ENCODE data around the gene KDM4B. TPM values are rescaled to one million over a fixed set of nuclear protein-coding genes. Genes with fewer than 3 reads are reported as not detected.
A peak's percentile ranks its signal among the peaks of the same experiment; 100 is the strongest.

The KDM4B gene
- total and polyA plus RNA-seq, 10 of the 15 experiments (the other 5 are each of a cell fraction or from before 2014, with no cell fraction given) = 0.47 to 49.6 (median 16.2) TPM

DNA sequence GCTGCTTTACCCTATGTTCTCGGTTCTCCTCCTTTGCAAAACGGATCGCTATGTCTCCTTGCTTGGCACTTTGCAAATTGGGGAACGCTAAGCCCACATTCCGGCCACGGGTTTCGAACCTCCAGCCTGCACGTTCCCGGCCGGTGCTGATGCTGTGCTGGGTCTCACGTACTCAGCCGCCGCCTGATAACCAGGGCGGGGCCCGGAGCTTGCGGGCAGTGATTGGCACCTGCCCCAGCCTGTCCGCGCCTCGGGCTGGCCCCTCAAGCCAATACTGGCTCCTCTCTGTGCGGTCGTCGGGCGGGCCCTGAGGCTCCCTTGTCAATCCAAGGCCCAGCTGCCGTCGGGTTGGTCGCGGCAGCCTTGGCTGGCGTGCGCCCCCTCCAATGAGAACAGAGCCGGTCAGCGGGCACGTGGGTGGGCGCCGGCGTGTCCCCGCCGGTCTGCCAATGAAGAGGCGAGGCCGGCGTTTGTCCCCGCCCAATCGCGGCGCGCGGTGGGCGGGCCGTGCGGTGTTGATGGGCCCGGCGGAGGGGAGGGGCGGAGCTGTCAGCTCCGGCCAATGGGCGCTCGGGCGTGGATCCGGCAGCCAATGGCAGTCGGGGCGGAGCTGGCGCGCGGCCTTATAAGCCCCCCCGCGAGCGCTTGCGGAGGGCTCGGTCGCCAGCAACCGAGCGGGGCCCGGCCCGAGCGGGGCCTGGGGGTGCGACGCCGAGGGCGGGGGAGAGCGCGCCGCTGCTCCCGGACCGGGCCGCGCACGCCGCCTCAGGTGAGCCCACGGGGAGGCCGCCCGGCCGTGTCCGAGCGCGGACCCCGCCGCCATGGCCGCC is at the start of gene KDM4B (continued):
- TF ChIP-seq POLR2AphosphoS5 (IDR thresholded peaks at IDR 0.05; ENCODE audit: low read length) (peak; percentile 93), GABPA (IDR thresholded peaks at IDR 0.05; ENCODE audit: low read depth) (no peak), SIX5 (IDR thresholded peaks at IDR 0.05; ENCODE audit: low read depth, low read length, severe bottlenecking) (no peak), NRF1 (conservative IDR thresholded peaks at IDR 0.05; ENCODE audit: low read depth, low read length) (peak; percentile 27; the same call in 1 of the 2 replicates), ZNF384 (IDR thresholded peaks at IDR 0.05; ENCODE audit: borderline replicate concordance, low read depth, low read length) (no peak), HCFC1 (IDR thresholded peaks at IDR 0.05; ENCODE audit: low read length) (no peak), NFXL1 (IDR thresholded peaks at IDR 0.05; ENCODE audit: borderline replicate concordance) (no peak), TBL1XR1 (IDR thresholded peaks at IDR 0.05; ENCODE audit: low read depth, low read length) (no peak), POU2F2 (IDR thresholded peaks at IDR 0.05; ENCODE audit: borderline replicate concordance, low read depth, low read length) (peak; percentile 93; the same call in 2 of the 3 replicates), FOS (IDR thresholded peaks at IDR 0.05; ENCODE audit: borderline replicate concordance, extremely low read depth, insufficient read length) (peak; percentile 84), RUNX3 (IDR thresholded peaks at IDR 0.05; ENCODE audit: low read length) (peak; percentile 60), PML (IDR thresholded peaks at IDR 0.05; ENCODE audit: low read length) (no peak), TCF3 (IDR thresholded peaks at IDR 0.05; ENCODE audit: borderline replicate concordance, insufficient read depth, low read depth, low read length) (peak; percentile 91), NFYB (IDR thresholded peaks at IDR 0.05; ENCODE audit: insufficient read depth, low read depth, low read length) (peak; percentile 91), MYB (IDR thresholded peaks at IDR 0.05; ENCODE audit: borderline replicate concordance, low read depth, low read length) (no peak), MEF2A (IDR thresholded peaks at IDR 0.05; ENCODE audit: insufficient read depth, low read depth, low read length) (no peak)
- TF ChIP-seq, protein P1, sequence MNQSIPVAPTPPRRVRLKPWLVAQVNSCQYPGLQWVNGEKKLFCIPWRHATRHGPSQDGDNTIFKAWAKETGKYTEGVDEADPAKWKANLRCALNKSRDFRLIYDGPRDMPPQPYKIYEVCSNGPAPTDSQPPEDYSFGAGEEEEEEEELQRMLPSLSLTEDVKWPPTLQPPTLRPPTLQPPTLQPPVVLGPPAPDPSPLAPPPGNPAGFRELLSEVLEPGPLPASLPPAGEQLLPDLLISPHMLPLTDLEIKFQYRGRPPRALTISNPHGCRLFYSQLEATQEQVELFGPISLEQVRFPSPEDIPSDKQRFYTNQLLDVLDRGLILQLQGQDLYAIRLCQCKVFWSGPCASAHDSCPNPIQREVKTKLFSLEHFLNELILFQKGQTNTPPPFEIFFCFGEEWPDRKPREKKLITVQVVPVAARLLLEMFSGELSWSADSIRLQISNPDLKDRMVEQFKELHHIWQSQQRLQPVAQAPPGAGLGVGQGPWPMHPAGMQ (IDR thresholded peaks at IDR 0.05; ENCODE audit: borderline replicate concordance) = no peak
- TF ChIP-seq, protein P2, sequence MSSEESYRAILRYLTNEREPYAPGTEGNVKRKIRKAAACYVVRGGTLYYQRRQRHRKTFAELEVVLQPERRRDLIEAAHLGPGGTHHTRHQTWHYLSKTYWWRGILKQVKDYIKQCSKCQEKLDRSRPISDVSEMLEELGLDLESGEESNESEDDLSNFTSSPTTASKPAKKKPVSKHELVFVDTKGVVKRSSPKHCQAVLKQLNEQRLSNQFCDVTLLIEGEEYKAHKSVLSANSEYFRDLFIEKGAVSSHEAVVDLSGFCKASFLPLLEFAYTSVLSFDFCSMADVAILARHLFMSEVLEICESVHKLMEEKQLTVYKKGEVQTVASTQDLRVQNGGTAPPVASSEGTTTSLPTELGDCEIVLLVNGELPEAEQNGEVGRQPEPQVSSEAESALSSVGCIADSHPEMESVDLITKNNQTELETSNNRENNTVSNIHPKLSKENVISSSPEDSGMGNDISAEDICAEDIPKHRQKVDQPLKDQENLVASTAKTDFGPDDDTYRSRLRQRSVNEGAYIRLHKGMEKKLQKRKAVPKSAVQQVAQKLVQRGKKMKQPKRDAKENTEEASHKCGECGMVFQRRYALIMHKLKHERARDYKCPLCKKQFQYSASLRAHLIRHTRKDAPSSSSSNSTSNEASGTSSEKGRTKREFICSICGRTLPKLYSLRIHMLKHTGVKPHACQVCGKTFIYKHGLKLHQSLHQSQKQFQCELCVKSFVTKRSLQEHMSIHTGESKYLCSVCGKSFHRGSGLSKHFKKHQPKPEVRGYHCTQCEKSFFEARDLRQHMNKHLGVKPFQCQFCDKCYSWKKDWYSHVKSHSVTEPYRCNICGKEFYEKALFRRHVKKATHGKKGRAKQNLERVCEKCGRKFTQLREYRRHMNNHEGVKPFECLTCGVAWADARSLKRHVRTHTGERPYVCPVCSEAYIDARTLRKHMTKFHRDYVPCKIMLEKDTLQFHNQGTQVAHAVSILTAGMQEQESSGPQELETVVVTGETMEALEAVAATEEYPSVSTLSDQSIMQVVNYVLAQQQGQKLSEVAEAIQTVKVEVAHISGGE (CRISPR knock-in tag; IDR thresholded peaks at IDR 0.05) = no peak
- TF ChIP-seq, protein P3, sequence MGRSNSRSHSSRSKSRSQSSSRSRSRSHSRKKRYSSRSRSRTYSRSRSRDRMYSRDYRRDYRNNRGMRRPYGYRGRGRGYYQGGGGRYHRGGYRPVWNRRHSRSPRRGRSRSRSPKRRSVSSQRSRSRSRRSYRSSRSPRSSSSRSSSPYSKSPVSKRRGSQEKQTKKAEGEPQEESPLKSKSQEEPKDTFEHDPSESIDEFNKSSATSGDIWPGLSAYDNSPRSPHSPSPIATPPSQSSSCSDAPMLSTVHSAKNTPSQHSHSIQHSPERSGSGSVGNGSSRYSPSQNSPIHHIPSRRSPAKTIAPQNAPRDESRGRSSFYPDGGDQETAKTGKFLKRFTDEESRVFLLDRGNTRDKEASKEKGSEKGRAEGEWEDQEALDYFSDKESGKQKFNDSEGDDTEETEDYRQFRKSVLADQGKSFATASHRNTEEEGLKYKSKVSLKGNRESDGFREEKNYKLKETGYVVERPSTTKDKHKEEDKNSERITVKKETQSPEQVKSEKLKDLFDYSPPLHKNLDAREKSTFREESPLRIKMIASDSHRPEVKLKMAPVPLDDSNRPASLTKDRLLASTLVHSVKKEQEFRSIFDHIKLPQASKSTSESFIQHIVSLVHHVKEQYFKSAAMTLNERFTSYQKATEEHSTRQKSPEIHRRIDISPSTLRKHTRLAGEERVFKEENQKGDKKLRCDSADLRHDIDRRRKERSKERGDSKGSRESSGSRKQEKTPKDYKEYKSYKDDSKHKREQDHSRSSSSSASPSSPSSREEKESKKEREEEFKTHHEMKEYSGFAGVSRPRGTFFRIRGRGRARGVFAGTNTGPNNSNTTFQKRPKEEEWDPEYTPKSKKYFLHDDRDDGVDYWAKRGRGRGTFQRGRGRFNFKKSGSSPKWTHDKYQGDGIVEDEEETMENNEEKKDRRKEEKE (IDR thresholded peaks at IDR 0.05) = 0 out of 2 replicates have a peak, but pooled peaks have one; percentile 19
- TF ChIP-seq, protein P4, sequence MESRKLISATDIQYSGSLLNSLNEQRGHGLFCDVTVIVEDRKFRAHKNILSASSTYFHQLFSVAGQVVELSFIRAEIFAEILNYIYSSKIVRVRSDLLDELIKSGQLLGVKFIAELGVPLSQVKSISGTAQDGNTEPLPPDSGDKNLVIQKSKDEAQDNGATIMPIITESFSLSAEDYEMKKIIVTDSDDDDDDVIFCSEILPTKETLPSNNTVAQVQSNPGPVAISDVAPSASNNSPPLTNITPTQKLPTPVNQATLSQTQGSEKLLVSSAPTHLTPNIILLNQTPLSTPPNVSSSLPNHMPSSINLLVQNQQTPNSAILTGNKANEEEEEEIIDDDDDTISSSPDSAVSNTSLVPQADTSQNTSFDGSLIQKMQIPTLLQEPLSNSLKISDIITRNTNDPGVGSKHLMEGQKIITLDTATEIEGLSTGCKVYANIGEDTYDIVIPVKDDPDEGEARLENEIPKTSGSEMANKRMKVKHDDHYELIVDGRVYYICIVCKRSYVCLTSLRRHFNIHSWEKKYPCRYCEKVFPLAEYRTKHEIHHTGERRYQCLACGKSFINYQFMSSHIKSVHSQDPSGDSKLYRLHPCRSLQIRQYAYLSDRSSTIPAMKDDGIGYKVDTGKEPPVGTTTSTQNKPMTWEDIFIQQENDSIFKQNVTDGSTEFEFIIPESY (IDR thresholded peaks at IDR 0.05) = peak; percentile 17; the same call in 1 of the 2 replicates

Measured in GM12878 (cell line).